Measurements from ENCODE around the gene ARNT2. TPM values are rescaled to one million over a fixed set of nuclear protein-coding genes. Genes with fewer than 3 reads are reported as not detected.

Gene ARNT2
- total and polyA plus RNA-seq, 3 donors from 2014 or later, result 34.3 to 58.7 (median 50.2) TPM

GRCh38 chr15:80458580-80458979 lies 54.4 kb downstream of the ARNT2 start:
- Histone ChIP-seq H3K36me3 (ENCODE audit: low read depth, missing control alignments) (no peaks in the 10 kb centered on the region), H3K27ac (peak overlapping the region; percentile 50 to 78), H3K27me3 (no peaks in the 10 kb centered on the region), H3K4me3 (no peak overlapping the region), H3K9me3 (no peaks in the 10 kb centered on the region), H3K4me1 (peaks cover 43% of the 10 kb centered on the region)
- WGBS, 2 donors, result 82 to 90% methylated on average over 2 of the region's 2 CpGs
- intact Hi-C loops (cut with DNase I; ENCODE audit: low total_unique reads), result loop anchor here (5.0 kb wide), 1 partner anchor 319 kb away; the partner anchor contains the start of gene CEMIP
- no peak for DNase-seq
- no peak for TF ChIP-seq POLR2A (IDR thresholded peaks at IDR 0.05)
- TF ChIP-seq CTCF (IDR thresholded peaks at IDR 0.05), result no peak

- TF ChIP-seq POLR2A (IDR thresholded peaks at IDR 0.05), result no peak
- TF ChIP-seq CTCF (IDR thresholded peaks at IDR 0.05), result no peak
- H3K36me3 ChIP-seq (ENCODE audit: low read depth, missing control alignments), result no peaks in the 10 kb centered on the region
- peak; percentile 52 for DNase-seq
- H3K4me3 ChIP-seq, result no peak overlapping the region
- WGBS, 2 donors, result 49 to 64% methylated on average over 6 of the region's 6 CpGs
- H3K27ac ChIP-seq, result peak overlapping the region; percentile 42 to 78
- peaks cover 51% of the 10 kb centered on the region for H3K4me1 ChIP-seq
- H3K9me3 ChIP-seq, result no peaks in the 10 kb centered on the region
- intact Hi-C loops (cut with DNase I; ENCODE audit: low total_unique reads), result loop anchor here (5.0 kb wide), 1 partner anchor 318 kb away; the partner anchor contains the start of gene CEMIP
- H3K27me3 ChIP-seq, result no peaks in the 10 kb centered on the region
Measured at GRCh38 chr15:80459380-80459779, 55.2 kb downstream of the ARNT2 start.

- Histone ChIP-seq H3K27me3 (no peaks in the 10 kb centered on the region), H3K4me1 (peaks cover 55% of the 10 kb centered on the region), H3K27ac (peak overlapping the region; percentile 42 to 78), H3K4me3 (no peak overlapping the region), H3K9me3 (no peaks in the 10 kb centered on the region), H3K36me3 (ENCODE audit: low read depth, missing control alignments) (no peaks in the 10 kb centered on the region)
- WGBS, 2 donors, result 77 to 78% methylated on average over 2 to 3 of the region's 3 CpGs
- TF ChIP-seq POLR2A (IDR thresholded peaks at IDR 0.05) (no peak), CTCF (IDR thresholded peaks at IDR 0.05) (no peak)
- DNase-seq, result no peak
- intact Hi-C loops (cut with DNase I; ENCODE audit: low total_unique reads), result loop anchor here (5.0 kb wide), 1 partner anchor 317 kb away; the partner anchor contains the start of gene CEMIP
Measured at GRCh38 chr15:80459818-80460217, 55.6 kb downstream of the ARNT2 start.

- H3K27me3 ChIP-seq, result no peaks in the 10 kb centered on the region
- H3K9me3 ChIP-seq, result no peaks in the 10 kb centered on the region
- 73 to 74% methylated on average over 11 to 14 of the region's 14 CpGs for WGBS, 2 donors
- intact Hi-C loops (cut with DNase I; ENCODE audit: low total_unique reads), result no loop called here
- no peaks in the 10 kb centered on the region for H3K36me3 ChIP-seq (ENCODE audit: low read depth, missing control alignments)
- no peak for DNase-seq
- no peak for TF ChIP-seq CTCF (IDR thresholded peaks at IDR 0.05)
- TF ChIP-seq POLR2A (IDR thresholded peaks at IDR 0.05), result no peak
- H3K4me1 ChIP-seq, result peaks cover 51% of the 10 kb centered on the region
- H3K4me3 ChIP-seq, result no peak overlapping the region
- peak overlapping the region; percentile 42 to 78 for H3K27ac ChIP-seq
Measured at GRCh38 chr15:80461356-80462095, 57.3 kb downstream of the ARNT2 start.

All from testis (tissue), 3 donors.